Measurements from ENCODE around the gene GPR119.

GPR119 gene

GRCh38 chrX:130414800-130415199 lies 29.3 kb upstream of the GPR119 start:
- no peak for DNase-seq (ENCODE audit: insufficient read length, low spot score)
- no peak for TF ChIP-seq CTCF (IDR thresholded peaks at IDR 0.05; ENCODE audit: insufficient read depth, missing control alignments)
- no peak for FAIRE-seq

- TF ChIP-seq CTCF (IDR thresholded peaks at IDR 0.05; ENCODE audit: insufficient read depth, missing control alignments): no peak
- no peak for DNase-seq (ENCODE audit: insufficient read length, low spot score)
- FAIRE-seq: no peak
Measured at GRCh38 chrX:130413415-130413814, 27.9 kb upstream of the GPR119 start.

GRCh38 chrX:130402208-130402684 lies 16.8 kb upstream of the GPR119 start:
- FAIRE-seq (no peak), DNase-seq (ENCODE audit: insufficient read length, low spot score) (no peak)
- no peak for TF ChIP-seq CTCF (IDR thresholded peaks at IDR 0.05; ENCODE audit: insufficient read depth, missing control alignments)

- DNase-seq (ENCODE audit: insufficient read length, low spot score) (peak; percentile 78), FAIRE-seq (peak; percentile 41)
- no peak for TF ChIP-seq CTCF (IDR thresholded peaks at IDR 0.05; ENCODE audit: insufficient read depth, missing control alignments)
Measured at GRCh38 chrX:130401415-130402207, 16.1 kb upstream of the GPR119 start, which contains the start of gene RBMX2. Gene RBMX2, plus strand, starts transcription at chrX:130401987. Its CDS starts 46 bp downstream, at chrX:130402033.

GRCh38 chrX:130395341-130395740 lies 9.9 kb upstream of the GPR119 start:
- FAIRE-seq (no peak), DNase-seq (ENCODE audit: insufficient read length, low spot score) (no peak)
- no peak for TF ChIP-seq CTCF (IDR thresholded peaks at IDR 0.05; ENCODE audit: insufficient read depth, missing control alignments)

- FAIRE-seq (peak; percentile 82), DNase-seq (ENCODE audit: insufficient read length, low spot score) (peak; percentile 26)
- peak; percentile 68 for TF ChIP-seq CTCF (IDR thresholded peaks at IDR 0.05; ENCODE audit: insufficient read depth, missing control alignments)
Measured at GRCh38 chrX:130393451-130394074, 8.1 kb upstream of the GPR119 start.

GRCh38 chrX:130386408-130386808 lies 934 bp upstream of the GPR119 start:
- no peak for TF ChIP-seq CTCF (IDR thresholded peaks at IDR 0.05; ENCODE audit: insufficient read depth, missing control alignments)
- FAIRE-seq: no peak
- no peak for DNase-seq (ENCODE audit: insufficient read length, low spot score)
